Subcutaneous abdominal adipose tissue (tissue), 5 donors: Measurements from ENCODE around the gene LYZL4.

ENCODE experiments used
- H3K27ac ChIP-seq: one replicate; pipeline ENCODE4 v1.7.0; 2013; ENCODE audit warnings: low read depth, mild to moderate bottlenecking, inconsistent platforms, low read length, moderate library complexity
- H3K27me3 ChIP-seq, 5 donors: one replicate each; pipeline ENCODE4 v1.7.0; 2013; ENCODE audit warnings: low read length in 5 of 5, inconsistent platforms in 1 of 5; ENCODE audit not compliant: control insufficient read depth in 5 of 5, insufficient read depth in 4 of 5
- H3K36me3 ChIP-seq, 5 donors: one replicate each; pipeline ENCODE4 v1.7.0; 2013; ENCODE audit warnings: low read length in 5 of 5; ENCODE audit not compliant: control insufficient read depth in 5 of 5, insufficient read depth in 5 of 5
- H3K4me1 ChIP-seq, 5 donors: one replicate each; pipeline ENCODE4 v1.7.0; 2013; ENCODE audit warnings: low read length in 5 of 5, mild to moderate bottlenecking in 3 of 5, moderate library complexity in 1 of 5; ENCODE audit not compliant: control insufficient read depth in 5 of 5, insufficient read depth in 5 of 5
- H3K4me3 ChIP-seq, 5 donors: one replicate each; pipeline ENCODE4 v1.7.0; 2013; ENCODE audit warnings: low read length in 5 of 5, low read depth in 1 of 5
- H3K9ac ChIP-seq, 5 donors: one replicate each; pipeline ENCODE4 v1.7.0; 2013; ENCODE audit warnings: low read length in 5 of 5, mild to moderate bottlenecking in 4 of 5, moderate library complexity in 3 of 5
- H3K9me3 ChIP-seq, 5 donors: one replicate each; pipeline ENCODE4 v1.7.0; 2013; ENCODE audit warnings: low read length in 5 of 5; ENCODE audit not compliant: control insufficient read depth in 5 of 5
- donor health status: healthy.
- donor health status: healthy.
- donor health status: healthy.
- donor health status: healthy.
- donor health status: healthy.

Gene LYZL4

DNA sequence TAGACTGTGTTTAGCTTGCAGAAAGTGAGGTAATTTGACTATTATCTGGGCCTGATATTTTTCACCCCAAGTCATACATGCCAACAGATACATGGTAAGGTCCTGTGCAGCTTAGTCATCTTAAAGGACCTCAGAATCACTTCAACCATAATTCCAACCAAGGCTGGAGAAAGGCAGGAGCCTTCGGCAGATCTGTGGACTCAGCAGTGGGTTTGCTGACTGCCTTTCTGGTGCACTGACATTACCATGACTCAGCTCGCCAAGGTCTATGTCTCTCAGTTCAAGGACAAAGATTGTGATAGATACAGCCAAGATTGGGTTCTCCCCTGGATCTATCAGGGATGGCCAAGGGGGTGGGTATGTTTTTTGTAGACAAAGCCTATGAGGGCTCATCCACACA lies 32.7 kb downstream of the LYZL4 start:
- Histone ChIP-seq H3K9me3 (no peaks in the 10 kb centered on the region), H3K4me1 (peaks cover 0 to 14% (median 6%) of the 10 kb centered on the region in 5 donors), H3K4me3 (no peak overlapping the region), H3K27ac (no peak overlapping the region), H3K9ac (no peak overlapping the region), H3K27me3 (peaks cover 0 to under 1% (median 0%) of the 10 kb centered on the region in 5 donors), H3K36me3 (no peaks in the 10 kb centered on the region)

DNA sequence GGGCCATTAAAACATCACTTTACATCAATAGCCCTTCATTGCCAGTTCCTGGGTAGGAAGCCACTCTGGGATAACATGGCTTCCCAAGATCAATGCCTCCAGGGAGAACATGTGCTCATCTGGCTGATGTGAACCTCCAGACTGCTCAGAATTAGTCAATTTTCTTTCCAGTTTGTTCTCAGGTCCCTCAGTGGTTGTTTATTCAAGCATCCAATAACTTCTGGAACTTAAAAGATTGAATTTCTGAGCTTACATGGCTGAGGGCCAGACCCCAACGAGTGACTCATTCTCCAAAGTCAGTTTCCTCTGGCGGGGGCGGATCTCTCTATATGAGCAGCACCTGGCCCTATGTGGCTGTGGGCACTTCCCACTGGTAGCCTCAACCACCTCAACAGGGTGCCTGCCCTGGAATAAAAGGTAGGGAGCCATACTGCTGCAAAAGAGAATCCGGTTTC lies 34.0 kb downstream of the LYZL4 start:
- H3K9me3 ChIP-seq = no peaks in the 10 kb centered on the region
- H3K9ac ChIP-seq = no peak overlapping the region
- peaks cover 0 to 14% (median 6%) of the 10 kb centered on the region in 5 donors for H3K4me1 ChIP-seq
- H3K36me3 ChIP-seq = no peaks in the 10 kb centered on the region
- H3K4me3 ChIP-seq = no peak overlapping the region
- peaks cover 0 to 3% (median 0%) of the 10 kb centered on the region in 5 donors for H3K27me3 ChIP-seq
- H3K27ac ChIP-seq = no peak overlapping the region

DNA sequence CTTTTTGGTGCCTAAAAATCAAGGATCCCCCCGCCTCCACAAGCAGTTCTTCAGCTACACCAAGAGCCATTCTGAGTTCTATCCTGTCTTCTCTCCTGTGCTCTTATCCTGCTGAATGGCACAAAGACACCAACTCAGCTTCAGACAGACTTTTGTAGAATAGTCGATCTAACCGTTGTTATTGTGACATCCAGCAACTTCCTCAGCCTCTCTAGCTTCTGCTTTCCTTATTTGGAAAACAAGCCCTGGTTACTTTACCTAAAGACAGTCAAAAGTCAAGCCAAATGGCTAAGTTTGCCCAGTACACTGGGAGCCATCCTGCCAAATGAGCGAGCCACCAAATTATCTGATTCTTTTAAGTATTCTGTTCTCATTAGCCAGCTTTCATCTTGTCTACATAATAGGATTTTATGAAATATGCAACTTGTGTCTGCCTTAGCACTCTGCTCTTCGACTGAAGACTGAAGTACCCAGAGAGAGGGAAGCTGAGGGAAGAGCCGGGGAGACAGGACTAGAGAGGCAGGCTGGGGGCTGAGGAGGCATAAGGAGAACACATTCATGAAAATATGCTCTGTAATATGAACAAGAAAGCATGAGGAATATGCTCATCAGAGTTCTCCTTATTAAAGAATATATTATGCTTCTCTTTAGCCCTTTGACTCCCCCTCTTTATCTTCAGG lies 35.1 kb downstream of the LYZL4 start:
- Histone ChIP-seq H3K9me3 (no peaks in the 10 kb centered on the region), H3K27me3 (peaks cover 0 to 3% (median 0%) of the 10 kb centered on the region in 5 donors), H3K27ac (no peak overlapping the region), H3K9ac (no peak overlapping the region), H3K4me1 (peaks cover 0 to 14% (median 6%) of the 10 kb centered on the region in 5 donors), H3K4me3 (no peak overlapping the region), H3K36me3 (no peaks in the 10 kb centered on the region)

DNA sequence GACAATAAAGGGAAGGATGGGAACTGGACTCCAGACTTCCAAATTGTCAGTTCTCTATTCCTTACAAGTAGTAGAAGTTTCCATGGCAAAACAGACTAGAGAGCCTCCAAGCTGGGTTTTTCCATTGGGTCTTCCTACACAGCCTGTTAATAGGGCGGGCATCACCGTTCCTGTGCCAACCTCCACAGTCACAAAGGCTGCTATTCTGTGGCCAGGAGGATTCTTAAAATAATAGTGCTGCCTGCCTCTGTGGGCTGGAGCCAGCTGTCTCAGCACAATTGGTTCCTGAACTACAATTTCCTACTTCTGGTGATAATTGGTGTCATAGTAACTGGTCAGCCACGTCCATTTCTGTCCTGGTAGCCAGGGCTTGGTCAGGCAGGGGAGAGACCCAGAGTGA lies 38.6 kb downstream of the LYZL4 start:
- H3K4me1 ChIP-seq = peaks cover 0 to 18% (median 15%) of the 10 kb centered on the region in 5 donors
- H3K27ac ChIP-seq = no peak overlapping the region
- no peak overlapping the region for H3K4me3 ChIP-seq
- no peaks in the 10 kb centered on the region for H3K9me3 ChIP-seq
- H3K27me3 ChIP-seq = peaks cover 0 to 3% (median under 1%) of the 10 kb centered on the region in 5 donors
- H3K9ac ChIP-seq = no peak overlapping the region
- H3K36me3 ChIP-seq = no peaks in the 10 kb centered on the region

DNA sequence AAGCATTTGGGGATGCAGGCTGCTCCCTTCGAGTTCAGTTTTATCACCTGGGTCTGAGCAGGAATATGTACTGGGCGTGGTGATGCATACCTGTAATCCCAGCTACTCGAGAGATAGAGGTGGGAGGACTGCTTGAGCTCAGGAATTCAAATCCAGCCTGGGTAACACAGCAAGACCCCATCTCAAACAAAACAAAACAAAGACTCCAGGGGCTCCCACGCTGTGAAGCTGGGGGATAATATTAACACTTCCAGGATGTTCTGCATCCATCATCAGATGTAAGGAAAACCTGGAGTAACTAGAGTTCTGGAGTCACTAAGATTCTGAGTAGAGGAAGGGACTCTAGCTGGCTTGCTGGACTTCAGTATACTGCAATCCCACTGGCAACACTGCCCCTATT lies 40.6 kb downstream of the LYZL4 start:
- peaks cover 0 to 7% (median 0%) of the 10 kb centered on the region in 5 donors for H3K9me3 ChIP-seq
- peaks cover 0 to 10% (median 4%) of the 10 kb centered on the region in 5 donors for H3K4me1 ChIP-seq
- no peaks in the 10 kb centered on the region for H3K36me3 ChIP-seq
- H3K27ac ChIP-seq = no peak overlapping the region
- no peak overlapping the region for H3K9ac ChIP-seq
- H3K27me3 ChIP-seq = peaks cover 0 to 3% (median 2%) of the 10 kb centered on the region in 5 donors
- no peak overlapping the region for H3K4me3 ChIP-seq

DNA sequence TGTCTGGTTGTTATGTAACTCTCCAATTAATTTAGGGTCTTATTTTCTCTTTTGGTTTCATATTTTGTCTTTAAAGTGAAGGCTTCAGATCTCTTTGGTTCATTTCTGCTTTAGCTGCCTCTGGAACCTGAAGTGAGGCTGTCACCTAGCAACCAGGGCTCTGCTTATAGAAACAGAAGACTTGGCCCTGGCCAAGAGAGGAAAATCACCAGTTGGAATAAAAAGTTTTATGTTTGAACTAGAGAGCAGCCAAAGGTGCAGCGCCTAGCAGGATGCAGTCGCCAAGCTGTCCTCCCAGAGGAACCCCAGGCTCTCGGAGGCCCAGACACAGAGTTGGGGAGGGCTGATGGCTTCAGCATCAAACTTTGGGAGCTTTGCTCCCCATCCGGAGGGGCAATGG lies 41.1 kb downstream of the LYZL4 start:
- Histone ChIP-seq H3K9ac (no peak overlapping the region), H3K27me3 (peaks cover 0 to 3% (median 2%) of the 10 kb centered on the region in 5 donors), H3K27ac (no peak overlapping the region), H3K4me3 (no peak overlapping the region), H3K4me1 (peaks cover 0 to 10% (median 4%) of the 10 kb centered on the region in 5 donors), H3K36me3 (no peaks in the 10 kb centered on the region), H3K9me3 (peaks cover 0 to 9% (median 0%) of the 10 kb centered on the region in 5 donors)

DNA sequence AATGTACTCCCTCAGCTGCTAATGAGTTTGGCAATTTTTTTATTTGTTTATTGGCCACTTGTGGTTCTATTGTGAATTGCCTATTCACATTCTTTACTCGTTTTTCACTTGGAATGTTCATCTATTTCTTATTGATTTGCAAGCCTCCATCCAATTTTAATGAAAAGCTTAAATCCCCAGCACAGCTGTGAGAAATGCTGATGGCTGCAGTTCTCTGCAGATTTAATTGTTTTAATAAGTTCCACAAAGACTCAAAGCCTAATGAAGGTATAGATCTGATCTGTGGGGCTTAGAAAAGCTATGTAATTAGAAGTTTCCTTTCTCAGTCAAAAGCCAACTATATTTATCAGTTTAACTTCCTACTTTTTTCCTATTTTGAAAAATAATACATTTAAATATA lies 41.5 kb downstream of the LYZL4 start:
- H3K27me3 ChIP-seq = peaks cover 0 to 3% (median 2%) of the 10 kb centered on the region in 5 donors
- H3K27ac ChIP-seq = no peak overlapping the region

DNA sequence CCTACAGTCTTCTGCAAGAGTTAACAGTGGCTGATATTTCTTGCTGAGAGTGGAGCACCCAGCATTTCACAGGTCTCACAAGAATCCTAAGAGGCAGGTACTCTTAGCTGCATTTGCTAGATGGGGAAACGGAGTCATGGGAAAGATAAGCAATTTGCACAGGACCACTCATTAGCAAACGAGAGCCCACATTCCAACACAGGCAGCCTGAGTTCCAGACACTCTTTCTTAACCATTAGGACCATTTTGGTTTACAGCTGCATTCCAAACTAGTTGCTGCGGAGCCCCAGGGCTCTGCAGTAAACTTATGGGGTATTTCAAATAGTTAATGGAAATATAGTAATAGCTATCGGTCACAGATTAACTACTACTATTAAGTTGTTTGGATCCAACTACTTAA lies 42.5 kb downstream of the LYZL4 start:
- Histone ChIP-seq H3K4me1 (peaks cover 0 to 10% (median 4%) of the 10 kb centered on the region in 5 donors), H3K9me3 (peaks cover 0 to 9% (median 0%) of the 10 kb centered on the region in 5 donors), H3K27me3 (peaks cover 0 to 3% (median 2%) of the 10 kb centered on the region in 5 donors), H3K4me3 (no peak overlapping the region), H3K9ac (no peak overlapping the region), H3K27ac (no peak overlapping the region), H3K36me3 (no peaks in the 10 kb centered on the region)

More for the DNA sequence above, 41.5 kb downstream of the LYZL4 start:
- H3K9ac ChIP-seq = no peak overlapping the region
- no peak overlapping the region for H3K4me3 ChIP-seq
- H3K9me3 ChIP-seq = peaks cover 0 to 9% (median 0%) of the 10 kb centered on the region in 5 donors
- H3K36me3 ChIP-seq = no peaks in the 10 kb centered on the region
- peaks cover 0 to 10% (median 4%) of the 10 kb centered on the region in 5 donors for H3K4me1 ChIP-seq

DNA sequence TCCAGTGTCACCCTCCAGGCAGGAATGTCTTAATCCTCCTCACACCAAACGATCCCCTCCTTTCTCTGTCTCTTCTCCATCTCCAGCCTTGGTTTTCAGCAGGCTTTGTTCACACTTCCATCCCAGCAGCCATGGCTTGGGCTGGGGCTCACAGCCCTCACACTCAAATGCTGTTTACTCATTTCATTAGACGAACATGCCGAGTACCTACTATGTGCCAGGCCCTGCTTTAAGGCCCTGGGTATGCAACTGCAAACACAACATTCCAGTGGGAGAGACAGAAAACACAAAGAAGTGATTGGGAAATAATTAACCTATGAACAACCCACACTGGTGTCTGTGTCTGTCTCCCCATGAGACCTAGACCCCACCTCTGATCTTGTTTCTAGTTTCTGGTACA lies 43.9 kb downstream of the LYZL4 start:
- H3K36me3 ChIP-seq = no peaks in the 10 kb centered on the region
- peaks cover 0 to 10% (median 4%) of the 10 kb centered on the region in 5 donors for H3K4me1 ChIP-seq
- H3K27me3 ChIP-seq = peaks cover 0 to 3% (median 0%) of the 10 kb centered on the region in 5 donors
- H3K9me3 ChIP-seq = peaks cover 0 to 9% (median 0%) of the 10 kb centered on the region in 5 donors
- no peak overlapping the region for H3K9ac ChIP-seq
- H3K4me3 ChIP-seq = no peak overlapping the region
- no peak overlapping the region for H3K27ac ChIP-seq

DNA sequence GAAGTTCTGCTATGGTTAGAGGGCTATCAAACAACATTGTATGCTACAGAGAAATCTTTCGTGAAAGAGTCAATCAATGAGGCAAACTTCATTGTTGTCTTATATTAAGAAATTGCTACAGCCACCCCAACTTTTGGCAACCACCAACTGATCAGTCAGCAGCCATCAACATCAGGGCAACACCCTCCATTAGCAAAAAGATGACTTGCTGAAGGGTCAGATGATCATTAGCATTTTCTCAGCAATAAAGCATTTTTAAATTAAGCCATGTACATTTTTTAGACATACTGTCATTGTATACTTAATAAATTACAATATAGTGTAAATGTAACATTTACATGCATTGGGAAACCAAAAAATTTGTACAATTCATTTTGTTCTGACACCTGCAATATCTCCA lies 53.1 kb downstream of the LYZL4 start:
- no peak overlapping the region for H3K4me3 ChIP-seq
- H3K27ac ChIP-seq = no peak overlapping the region
- no peaks in the 10 kb centered on the region for H3K27me3 ChIP-seq
- H3K4me1 ChIP-seq = peaks cover 0 to 3% (median 0%) of the 10 kb centered on the region in 5 donors
- no peaks in the 10 kb centered on the region for H3K36me3 ChIP-seq
- peaks cover 0 to 6% (median 4%) of the 10 kb centered on the region in 5 donors for H3K9me3 ChIP-seq
- no peak overlapping the region for H3K9ac ChIP-seq
